Activated T-helper 1 cell treated with anti-CD3 and anti-CD28 coated beads, Interleukin-12 subunit alpha, Interleukin-12 subunit beta, Interleukin-2, Interleukin-4 antibody, amounts not matched to agents 30 ng/mL and 10 ng/mL and 1 ng/mL, durations not matched to agents 14 hours and 24 hours and 36 hours (primary cell): Measurements from ENCODE around the gene GPR55. TPM values are rescaled to one million over a fixed set of nuclear protein-coding genes. Genes with fewer than 3 reads are reported as not detected.

ENCODE experiments used
- DNase-seq: peaks from one replicate; pipeline ENCODE4 v3.0.0; 2021; ENCODE audit warnings: low spot score
- H3K27ac Mint-ChIP-seq: one replicate; pipeline ENCODE4 v1.8.0; 2021; ENCODE audit warnings: mild to moderate bottlenecking, mixed read lengths
- H3K27me3 Mint-ChIP-seq: one replicate; pipeline ENCODE4 v1.8.0; 2022; ENCODE audit warnings: mild to moderate bottlenecking, moderate library complexity, mixed read lengths; ENCODE audit not compliant: insufficient read depth
- H3K36me3 Mint-ChIP-seq: one replicate; pipeline ENCODE4 v1.8.0; 2021; ENCODE audit warnings: low read depth, mixed read lengths
- H3K4me1 Mint-ChIP-seq: one replicate; pipeline ENCODE4 v1.8.0; 2021; ENCODE audit warnings: low read depth, mixed read lengths
- H3K4me3 Mint-ChIP-seq: one replicate; pipeline ENCODE4 v1.8.0; 2021; ENCODE audit warnings: mild to moderate bottlenecking, moderate library complexity, mixed read lengths
- H3K9me3 Mint-ChIP-seq: one replicate; pipeline ENCODE4 v1.8.0; 2021; ENCODE audit warnings: mixed read lengths
- intact Hi-C: fragments of 100-400 bp; cut with micrococcal nuclease; formaldehyde crosslinking; loops from one replicate; pipeline ENCODE4 v1.15.1; 2024
- total RNA-seq: library from RNA; stranded (reverse); gene quantifications from 2 replicates; pipeline ENCODE4 v1.2.3, GENCODE V29; 2022

GPR55 gene
- total RNA-seq, 1 donor from 2014 or later: 0.13 TPM

DNA sequence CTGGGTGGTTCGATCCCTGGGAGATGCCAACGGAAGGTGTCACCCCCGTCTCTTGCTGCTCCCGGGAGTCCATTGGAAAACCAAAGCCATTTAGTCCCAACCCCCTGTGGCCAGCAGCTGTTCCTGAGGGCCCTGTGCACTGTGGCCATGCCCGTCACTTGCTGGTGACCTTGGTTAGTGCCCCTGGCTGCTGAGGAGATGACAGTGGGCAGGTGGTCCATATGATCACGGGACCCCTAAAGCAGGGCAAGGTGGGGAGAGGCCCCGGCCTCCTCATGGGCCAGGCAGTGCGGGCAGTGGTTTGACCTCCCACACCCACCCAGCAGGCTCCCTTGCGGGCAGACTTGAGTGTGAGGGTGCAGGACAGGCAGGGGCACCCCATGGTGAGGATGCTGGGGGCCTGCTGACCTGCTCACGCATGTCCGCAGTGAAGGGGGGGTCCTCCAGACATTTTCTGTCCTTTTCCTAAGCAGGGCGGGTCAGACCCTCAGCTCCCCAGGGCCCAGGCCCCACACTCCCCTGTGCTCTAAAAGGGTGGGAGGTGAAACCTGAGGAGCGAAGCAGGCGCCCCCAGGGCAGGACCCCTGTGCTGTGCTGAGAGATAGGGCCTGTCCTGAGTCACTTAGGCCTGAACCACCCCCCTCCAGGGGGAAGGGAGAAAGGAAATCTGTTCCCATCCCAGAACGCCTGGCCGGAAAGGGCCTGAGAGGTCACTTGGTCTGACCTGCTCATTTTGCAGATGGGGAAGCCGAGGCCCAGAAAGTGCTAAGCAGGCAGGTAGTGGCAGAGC is 53.5 kb downstream of the GPR55 start:
- no peaks in the 10 kb centered on the region for H3K9me3 Mint-ChIP-seq
- intact Hi-C loops: no loop called here
- no peak overlapping the region for H3K27ac Mint-ChIP-seq
- DNase-seq: no peak
- no peaks in the 10 kb centered on the region for H3K36me3 Mint-ChIP-seq
- H3K4me1 Mint-ChIP-seq: peaks cover 7% of the 10 kb centered on the region
- H3K4me3 Mint-ChIP-seq: no peak overlapping the region
- peaks cover 25% of the 10 kb centered on the region for H3K27me3 Mint-ChIP-seq

GRCh38 chr2:230870544-230871360 is 54.3 kb downstream of the GPR55 start:
- H3K4me3 Mint-ChIP-seq: no peak overlapping the region
- H3K9me3 Mint-ChIP-seq: no peaks in the 10 kb centered on the region
- H3K27ac Mint-ChIP-seq: no peak overlapping the region
- H3K27me3 Mint-ChIP-seq: peaks cover 25% of the 10 kb centered on the region
- H3K4me1 Mint-ChIP-seq: peaks cover 8% of the 10 kb centered on the region
- DNase-seq: no peak
- intact Hi-C loops: no loop called here
- no peaks in the 10 kb centered on the region for H3K36me3 Mint-ChIP-seq

- H3K4me1 Mint-ChIP-seq: peaks cover 8% of the 10 kb centered on the region
- DNase-seq: no peak
- no peaks in the 10 kb centered on the region for H3K36me3 Mint-ChIP-seq
- H3K4me3 Mint-ChIP-seq: no peak overlapping the region
- no peak overlapping the region for H3K27ac Mint-ChIP-seq
- intact Hi-C loops: no loop called here
- H3K9me3 Mint-ChIP-seq: no peaks in the 10 kb centered on the region
- peaks cover 23% of the 10 kb centered on the region for H3K27me3 Mint-ChIP-seq
These were observed 55.0 kb downstream of the GPR55 start for GRCh38 chr2:230869914-230870543.

GRCh38 chr2:230868947-230869913 is 55.8 kb downstream of the GPR55 start:
- peaks cover 28% of the 10 kb centered on the region for H3K27me3 Mint-ChIP-seq
- no peak overlapping the region for H3K27ac Mint-ChIP-seq
- H3K4me1 Mint-ChIP-seq: peaks cover 12% of the 10 kb centered on the region
- H3K9me3 Mint-ChIP-seq: no peaks in the 10 kb centered on the region
- H3K36me3 Mint-ChIP-seq: no peaks in the 10 kb centered on the region
- H3K4me3 Mint-ChIP-seq: no peak overlapping the region
- intact Hi-C loops: no loop called here
- no peak for DNase-seq

- intact Hi-C loops: no loop called here
- H3K4me3 Mint-ChIP-seq: no peak overlapping the region
- H3K9me3 Mint-ChIP-seq: no peaks in the 10 kb centered on the region
These were observed 56.7 kb downstream of the GPR55 start for GRCh38 chr2:230868161-230868946.

DNA sequence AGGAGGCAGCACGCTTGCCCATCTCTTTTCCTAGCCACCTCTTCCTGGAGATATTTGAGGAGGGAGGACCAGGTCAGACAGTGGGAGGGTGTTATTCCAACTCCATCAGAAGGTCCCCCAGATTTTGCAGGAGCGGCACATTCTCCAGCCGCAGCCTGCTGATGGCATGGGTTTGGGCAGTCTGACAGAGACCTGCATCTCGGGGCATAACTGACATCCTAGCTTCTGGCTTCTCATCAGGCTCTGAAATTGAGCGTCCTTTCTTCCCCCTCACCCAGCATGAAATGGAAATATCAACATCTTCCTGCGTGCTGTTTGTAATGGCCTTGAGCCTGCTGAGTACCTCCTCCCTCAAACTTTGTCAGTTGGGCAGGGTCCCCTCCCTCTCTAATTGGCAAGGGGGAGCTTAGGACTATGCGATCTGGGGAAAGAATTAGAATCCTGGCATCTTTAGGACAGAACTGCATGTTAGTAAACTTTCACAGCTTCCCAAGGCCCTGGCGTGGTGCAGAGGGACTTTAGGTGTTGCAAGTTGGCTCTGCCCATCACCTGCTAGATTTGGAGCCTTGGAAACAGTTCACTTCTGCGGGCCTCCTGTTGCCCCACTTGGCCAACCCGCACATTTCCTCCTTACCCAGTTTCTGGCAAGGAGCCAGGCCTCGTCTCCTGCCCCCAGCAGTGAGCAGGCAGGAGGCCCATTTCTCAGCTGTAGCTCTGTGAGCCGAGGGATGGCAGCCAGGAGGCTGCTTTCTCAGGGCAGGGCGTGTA is 58.1 kb downstream of the GPR55 start:
- H3K4me1 Mint-ChIP-seq: peaks cover 14% of the 10 kb centered on the region
- no peak for DNase-seq
- H3K36me3 Mint-ChIP-seq: no peaks in the 10 kb centered on the region
- intact Hi-C loops: no loop called here
- peaks cover 51% of the 10 kb centered on the region for H3K27me3 Mint-ChIP-seq
- no peak overlapping the region for H3K27ac Mint-ChIP-seq
- no peaks in the 10 kb centered on the region for H3K9me3 Mint-ChIP-seq
- H3K4me3 Mint-ChIP-seq: peak overlapping the region; percentile 58

More at GRCh38 chr2:230868161-230868946, 56.7 kb downstream of the GPR55 start:
- Mint-ChIP-seq H3K27me3 (peaks cover 37% of the 10 kb centered on the region), H3K27ac (no peak overlapping the region), H3K4me1 (peaks cover 14% of the 10 kb centered on the region), H3K36me3 (no peaks in the 10 kb centered on the region)
- no peak for DNase-seq

GRCh38 chr2:230865766-230866755 is 59.0 kb downstream of the GPR55 start:
- Mint-ChIP-seq H3K27ac (no peak overlapping the region), H3K4me3 (peak overlapping the region; percentile 37), H3K36me3 (no peaks in the 10 kb centered on the region), H3K27me3 (peaks cover 59% of the 10 kb centered on the region), H3K9me3 (no peaks in the 10 kb centered on the region), H3K4me1 (peaks cover 23% of the 10 kb centered on the region)
- intact Hi-C loops: no loop called here
- no peak for DNase-seq

GRCh38 chr2:230865307-230865765 is 59.7 kb downstream of the GPR55 start:
- H3K4me3 Mint-ChIP-seq: peak overlapping the region; percentile 56
- no peak for DNase-seq
- H3K4me1 Mint-ChIP-seq: peaks cover 24% of the 10 kb centered on the region
- no peak overlapping the region for H3K27ac Mint-ChIP-seq
- no peaks in the 10 kb centered on the region for H3K9me3 Mint-ChIP-seq
- intact Hi-C loops: no loop called here
- peaks cover 61% of the 10 kb centered on the region for H3K27me3 Mint-ChIP-seq
- H3K36me3 Mint-ChIP-seq: no peaks in the 10 kb centered on the region

GRCh38 chr2:230864605-230865306 is 60.3 kb downstream of the GPR55 start, which contains the start of gene ITM2C:
ITM2C (plus strand) TSS chr2:230864942; CDS start chr2:230865026, 84 bp downstream.
- DNase-seq: peak; percentile 61
- peaks cover 24% of the 10 kb centered on the region for H3K4me1 Mint-ChIP-seq
- no peaks in the 10 kb centered on the region for H3K36me3 Mint-ChIP-seq
- peaks cover 61% of the 10 kb centered on the region for H3K27me3 Mint-ChIP-seq
- H3K27ac Mint-ChIP-seq: peak within 1 kb of the TSS; percentile 71
- peak within 1 kb of the TSS; percentile 90 for H3K4me3 Mint-ChIP-seq
- no peaks in the 10 kb centered on the region for H3K9me3 Mint-ChIP-seq
- intact Hi-C loops: loop anchor here (1.0 kb wide), 2 partner anchors 14 to 120 kb away; no protein-coding TSS in a partner anchor
